HL-60 (cell line): Measurements from ENCODE around the gene SIPA1.

ENCODE experiments used
- TF ChIP-seq, protein P1 (sequence below): IDR thresholded peaks from one replicate; pipeline ENCODE4 v1.5.1; 2011; ENCODE audit warnings: low read length, control low read depth, inconsistent platforms; ENCODE audit not compliant: insufficient read depth
- TF ChIP-seq, protein P2 (sequence below): IDR thresholded peaks from 2 replicates; pipeline ENCODE4 v1.6.1; 2012; ENCODE audit warnings: low read depth; ENCODE audit not compliant: insufficient replicate concordance

DNA sequence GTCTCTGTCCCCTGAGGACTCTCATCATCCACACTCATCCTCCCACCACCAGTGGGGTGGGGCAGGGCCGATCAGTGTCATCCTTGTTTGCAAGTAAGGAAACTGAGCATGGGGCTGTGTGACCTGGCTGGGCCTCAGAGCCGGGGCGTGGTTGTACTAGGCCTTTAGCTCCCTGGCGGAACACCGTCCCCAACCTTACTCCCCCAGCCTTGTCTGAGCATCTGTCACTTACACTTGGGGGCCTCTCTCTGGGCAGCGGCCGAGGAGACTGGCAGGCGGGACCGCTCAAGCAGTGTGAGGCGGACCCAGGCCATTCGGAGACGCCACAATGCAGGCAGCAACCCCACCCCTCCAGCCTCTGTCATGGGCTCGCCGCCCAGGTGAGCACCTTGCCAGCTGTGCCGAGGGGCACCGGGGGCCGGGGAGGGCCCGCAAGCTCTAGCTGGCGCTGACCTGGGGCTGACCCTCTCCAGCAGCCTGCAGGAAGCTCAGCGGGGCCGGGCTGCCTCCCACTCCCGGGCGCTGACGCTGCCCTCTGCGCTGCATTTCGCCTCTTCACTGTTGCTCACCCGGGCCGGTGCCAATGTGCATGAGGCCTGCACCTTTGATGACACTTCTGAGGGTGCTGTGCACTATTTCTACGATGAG is 18.5 kb upstream of the SIPA1 start:
- TF ChIP-seq, protein P1, sequence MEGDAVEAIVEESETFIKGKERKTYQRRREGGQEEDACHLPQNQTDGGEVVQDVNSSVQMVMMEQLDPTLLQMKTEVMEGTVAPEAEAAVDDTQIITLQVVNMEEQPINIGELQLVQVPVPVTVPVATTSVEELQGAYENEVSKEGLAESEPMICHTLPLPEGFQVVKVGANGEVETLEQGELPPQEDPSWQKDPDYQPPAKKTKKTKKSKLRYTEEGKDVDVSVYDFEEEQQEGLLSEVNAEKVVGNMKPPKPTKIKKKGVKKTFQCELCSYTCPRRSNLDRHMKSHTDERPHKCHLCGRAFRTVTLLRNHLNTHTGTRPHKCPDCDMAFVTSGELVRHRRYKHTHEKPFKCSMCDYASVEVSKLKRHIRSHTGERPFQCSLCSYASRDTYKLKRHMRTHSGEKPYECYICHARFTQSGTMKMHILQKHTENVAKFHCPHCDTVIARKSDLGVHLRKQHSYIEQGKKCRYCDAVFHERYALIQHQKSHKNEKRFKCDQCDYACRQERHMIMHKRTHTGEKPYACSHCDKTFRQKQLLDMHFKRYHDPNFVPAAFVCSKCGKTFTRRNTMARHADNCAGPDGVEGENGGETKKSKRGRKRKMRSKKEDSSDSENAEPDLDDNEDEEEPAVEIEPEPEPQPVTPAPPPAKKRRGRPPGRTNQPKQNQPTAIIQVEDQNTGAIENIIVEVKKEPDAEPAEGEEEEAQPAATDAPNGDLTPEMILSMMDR: no peak
- TF ChIP-seq, protein P2, sequence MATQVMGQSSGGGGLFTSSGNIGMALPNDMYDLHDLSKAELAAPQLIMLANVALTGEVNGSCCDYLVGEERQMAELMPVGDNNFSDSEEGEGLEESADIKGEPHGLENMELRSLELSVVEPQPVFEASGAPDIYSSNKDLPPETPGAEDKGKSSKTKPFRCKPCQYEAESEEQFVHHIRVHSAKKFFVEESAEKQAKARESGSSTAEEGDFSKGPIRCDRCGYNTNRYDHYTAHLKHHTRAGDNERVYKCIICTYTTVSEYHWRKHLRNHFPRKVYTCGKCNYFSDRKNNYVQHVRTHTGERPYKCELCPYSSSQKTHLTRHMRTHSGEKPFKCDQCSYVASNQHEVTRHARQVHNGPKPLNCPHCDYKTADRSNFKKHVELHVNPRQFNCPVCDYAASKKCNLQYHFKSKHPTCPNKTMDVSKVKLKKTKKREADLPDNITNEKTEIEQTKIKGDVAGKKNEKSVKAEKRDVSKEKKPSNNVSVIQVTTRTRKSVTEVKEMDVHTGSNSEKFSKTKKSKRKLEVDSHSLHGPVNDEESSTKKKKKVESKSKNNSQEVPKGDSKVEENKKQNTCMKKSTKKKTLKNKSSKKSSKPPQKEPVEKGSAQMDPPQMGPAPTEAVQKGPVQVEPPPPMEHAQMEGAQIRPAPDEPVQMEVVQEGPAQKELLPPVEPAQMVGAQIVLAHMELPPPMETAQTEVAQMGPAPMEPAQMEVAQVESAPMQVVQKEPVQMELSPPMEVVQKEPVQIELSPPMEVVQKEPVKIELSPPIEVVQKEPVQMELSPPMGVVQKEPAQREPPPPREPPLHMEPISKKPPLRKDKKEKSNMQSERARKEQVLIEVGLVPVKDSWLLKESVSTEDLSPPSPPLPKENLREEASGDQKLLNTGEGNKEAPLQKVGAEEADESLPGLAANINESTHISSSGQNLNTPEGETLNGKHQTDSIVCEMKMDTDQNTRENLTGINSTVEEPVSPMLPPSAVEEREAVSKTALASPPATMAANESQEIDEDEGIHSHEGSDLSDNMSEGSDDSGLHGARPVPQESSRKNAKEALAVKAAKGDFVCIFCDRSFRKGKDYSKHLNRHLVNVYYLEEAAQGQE: no peak
